Measurements from ENCODE around the gene LAMC1.

The LAMC1 gene

DNA sequence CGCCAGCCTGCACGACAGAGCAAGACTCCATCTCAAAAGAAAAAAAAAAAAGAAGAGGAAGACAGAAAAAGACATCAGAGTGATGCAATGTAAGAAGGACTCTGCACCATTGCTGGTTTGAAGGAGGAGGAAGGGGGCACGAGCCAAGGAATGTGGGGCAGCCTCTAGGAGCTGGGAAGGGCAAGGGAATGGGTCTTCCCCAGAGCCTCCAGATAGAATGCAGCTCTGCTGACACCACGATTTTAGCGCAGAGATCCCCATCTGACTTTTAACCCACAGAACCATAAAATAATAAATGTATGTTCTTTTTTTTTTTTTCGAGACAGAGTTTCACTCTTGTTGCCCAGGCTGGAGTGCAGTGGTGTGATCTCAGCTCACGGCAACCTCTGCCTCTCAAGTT is 129.0 kb downstream of the LAMC1 start:
- no peak for DNase-seq

DNA sequence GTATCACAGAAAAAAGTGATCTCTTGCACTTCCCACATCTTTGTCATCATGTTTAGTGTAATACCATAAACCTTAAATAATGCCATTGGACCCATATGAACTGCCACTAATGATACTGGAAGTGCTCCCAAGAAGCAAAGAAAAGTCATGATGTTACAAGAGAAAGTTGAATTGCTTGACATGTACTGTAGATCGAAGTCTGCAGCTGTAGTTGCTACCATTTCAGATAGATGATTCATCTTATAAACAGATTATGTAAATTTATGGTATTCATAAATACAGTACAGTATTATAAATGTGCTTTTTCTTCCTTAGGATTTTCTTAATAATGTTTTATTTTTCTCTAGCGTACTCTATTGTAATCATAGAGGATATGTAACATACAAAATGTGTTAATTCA is 132.7 kb downstream of the LAMC1 start:
- no peak for DNase-seq

DNA sequence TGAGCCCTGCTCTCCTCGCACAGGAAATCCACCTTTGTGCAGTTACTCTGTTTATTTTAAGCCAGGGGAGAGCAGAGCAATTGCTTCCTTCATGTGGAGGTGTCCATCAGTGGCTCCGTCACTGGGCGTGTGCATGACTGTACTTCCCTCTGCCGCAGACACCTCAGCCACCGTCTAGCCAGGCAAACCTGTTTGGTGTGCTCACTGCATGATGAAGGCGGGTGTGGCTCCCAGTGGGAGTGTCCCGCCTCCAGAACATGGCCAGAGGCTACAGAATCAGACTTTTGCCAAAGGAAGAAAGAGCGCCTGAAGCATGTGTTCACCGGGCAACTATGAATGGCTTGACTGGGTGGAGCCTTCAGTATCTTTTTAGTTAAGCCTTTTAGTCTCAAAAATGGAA is 136.7 kb downstream of the LAMC1 start:
- DNase-seq, result no peak

DNA sequence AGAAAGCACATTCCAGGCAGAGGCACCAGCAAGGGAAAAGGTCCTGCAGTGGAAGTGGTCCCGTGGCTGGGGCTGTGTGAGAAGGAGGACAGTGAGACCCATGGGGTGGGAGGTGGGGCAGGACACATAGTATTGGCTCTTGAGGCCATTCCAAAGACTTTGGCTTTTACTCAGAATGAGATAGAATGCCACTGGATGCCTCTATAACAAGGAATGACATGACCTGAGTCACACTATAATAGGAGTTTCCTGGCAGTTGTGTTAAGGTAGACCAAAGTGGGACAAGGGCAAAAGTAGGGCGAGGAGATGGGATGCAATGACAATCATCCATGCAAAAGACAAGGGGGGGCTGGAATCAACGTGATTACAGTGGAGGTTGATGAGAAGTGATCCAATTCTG is 138.2 kb downstream of the LAMC1 start:
- DNase-seq, result no peak

DNA sequence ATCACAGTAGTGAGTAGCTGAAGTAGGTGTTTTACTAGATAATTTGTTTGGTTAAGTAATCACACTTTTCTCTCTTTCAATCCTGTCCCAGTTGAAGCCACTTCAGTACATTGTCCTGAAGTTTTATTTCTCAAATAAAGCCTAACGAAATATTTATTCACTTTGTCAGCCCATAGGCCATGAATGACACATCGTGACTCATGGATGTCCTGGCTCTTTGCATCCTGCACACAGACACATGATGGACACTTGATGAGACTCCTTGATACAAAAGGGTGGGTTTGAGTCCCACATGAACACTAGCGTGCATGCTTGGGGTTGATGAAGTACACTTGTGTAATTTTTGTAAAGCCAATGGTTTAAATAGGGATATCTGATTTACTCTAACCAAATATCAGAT is 140.1 kb downstream of the LAMC1 start:
- no peak for DNase-seq

DNA sequence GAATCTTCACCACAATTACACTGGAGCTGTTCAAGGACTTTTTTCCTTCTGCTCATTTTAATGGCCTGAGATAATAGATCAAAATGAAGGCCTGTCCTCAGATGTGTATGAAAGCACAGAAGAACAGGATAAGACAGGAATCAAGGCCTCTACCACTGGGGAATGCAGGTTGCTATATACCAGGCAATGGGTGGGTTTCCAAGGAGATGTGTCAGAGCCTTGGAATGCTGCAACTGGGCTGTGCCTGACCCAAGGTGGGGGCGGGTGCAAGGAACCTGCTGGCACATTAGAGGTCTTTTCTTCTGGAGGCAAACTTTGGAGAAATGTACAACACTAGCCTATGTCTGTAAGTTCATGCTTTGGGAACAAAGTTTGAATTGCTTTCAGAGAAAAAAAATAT is 141.1 kb downstream of the LAMC1 start:
- DNase-seq, result no peak

DNA sequence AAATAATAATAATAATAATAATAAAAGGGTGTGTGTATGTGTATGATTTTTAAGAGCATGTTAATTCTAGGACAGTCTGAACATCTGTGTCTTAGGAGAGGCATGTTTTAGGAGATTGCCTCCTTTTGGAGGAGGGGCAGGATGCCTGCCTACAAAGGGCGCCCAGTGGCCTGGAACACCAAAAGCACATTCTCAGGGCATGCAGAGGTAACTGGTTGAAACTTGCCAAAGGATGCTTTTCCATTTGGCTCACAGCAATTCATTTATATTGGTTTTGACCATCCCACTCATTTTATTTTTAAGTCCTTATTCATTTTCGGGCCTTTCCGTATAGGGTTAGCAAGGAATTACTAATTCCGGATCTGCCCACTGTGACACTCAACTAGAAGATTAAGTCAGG is 141.7 kb downstream of the LAMC1 start:
- no peak for DNase-seq

DNA sequence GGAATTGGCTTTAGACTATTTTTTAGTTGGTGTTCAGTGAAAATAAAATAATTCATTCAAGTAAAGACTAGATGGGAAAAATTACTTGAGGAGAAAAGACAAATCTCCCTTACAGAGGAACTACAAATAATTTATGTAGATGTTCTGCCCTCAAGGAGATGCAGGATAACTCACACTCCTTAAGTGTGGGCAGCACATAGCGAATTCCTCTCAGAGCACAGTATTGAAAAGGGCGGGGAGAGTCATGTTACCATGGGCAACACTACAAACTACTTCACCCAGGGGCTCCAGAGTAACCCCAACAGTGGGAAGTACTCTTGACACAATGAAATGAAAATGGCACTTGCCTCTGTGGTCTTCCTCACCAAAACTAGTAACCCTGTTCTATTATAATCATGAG is 142.2 kb downstream of the LAMC1 start:
- DNase-seq, result no peak

DNA sequence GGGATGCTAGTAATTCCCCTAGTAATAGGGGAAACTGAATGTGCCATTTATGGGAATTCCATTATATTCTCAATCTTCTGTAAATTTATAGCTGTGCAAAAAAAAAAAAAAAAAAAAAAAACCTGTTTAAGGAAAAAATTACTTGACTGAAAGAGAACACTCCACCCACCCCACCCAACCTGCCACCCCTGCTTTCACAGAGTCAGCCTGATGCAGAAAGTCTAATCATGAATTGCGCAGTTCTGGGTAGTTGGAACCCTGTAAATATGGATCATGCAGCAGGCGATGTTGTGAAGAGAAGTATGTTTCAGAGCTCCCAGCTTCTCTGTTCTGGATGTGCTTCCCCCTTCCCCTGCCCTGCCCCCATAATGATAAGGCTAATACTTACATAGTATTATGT is 143.2 kb downstream of the LAMC1 start:
- no peak for DNase-seq

DNA sequence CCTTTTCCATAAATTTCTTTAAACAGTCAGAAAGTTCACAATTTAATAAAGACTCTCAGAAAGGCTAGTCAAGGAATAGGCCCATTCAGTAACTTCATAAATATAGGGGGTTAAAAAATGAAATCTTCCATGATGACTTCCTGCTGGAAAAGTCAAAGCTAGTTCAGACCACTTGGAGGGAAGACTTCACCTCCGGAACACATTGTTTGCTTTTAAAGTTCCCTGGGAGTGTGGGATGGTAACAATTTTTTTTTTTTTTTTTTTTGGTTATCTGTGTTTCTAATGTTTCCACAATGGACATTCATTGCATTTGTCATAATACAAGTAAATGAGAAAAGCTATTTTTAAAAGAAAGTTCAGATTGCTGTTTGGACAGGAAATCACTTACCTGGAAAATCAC is 144.5 kb downstream of the LAMC1 start:
- DNase-seq, result no peak

DNA sequence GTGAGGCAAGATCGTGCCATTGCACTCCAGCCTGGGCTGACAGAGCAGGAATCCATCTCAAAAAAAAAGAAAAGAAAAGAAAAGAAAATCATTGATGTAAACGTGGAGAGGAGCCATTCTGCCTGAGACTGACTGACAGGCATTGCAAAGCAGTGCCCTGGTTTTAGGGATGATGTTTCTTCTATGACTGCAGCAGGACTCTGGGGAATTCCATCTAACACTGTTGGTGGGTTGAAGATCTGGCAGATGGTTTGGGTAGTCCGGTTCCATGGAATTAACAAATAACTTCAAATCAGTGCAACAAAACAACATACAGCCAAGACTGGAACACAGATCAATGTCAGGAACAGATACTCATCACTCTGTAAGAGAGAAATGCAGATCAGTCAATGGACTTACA is 145.1 kb downstream of the LAMC1 start:
- DNase-seq, result no peak

DNA sequence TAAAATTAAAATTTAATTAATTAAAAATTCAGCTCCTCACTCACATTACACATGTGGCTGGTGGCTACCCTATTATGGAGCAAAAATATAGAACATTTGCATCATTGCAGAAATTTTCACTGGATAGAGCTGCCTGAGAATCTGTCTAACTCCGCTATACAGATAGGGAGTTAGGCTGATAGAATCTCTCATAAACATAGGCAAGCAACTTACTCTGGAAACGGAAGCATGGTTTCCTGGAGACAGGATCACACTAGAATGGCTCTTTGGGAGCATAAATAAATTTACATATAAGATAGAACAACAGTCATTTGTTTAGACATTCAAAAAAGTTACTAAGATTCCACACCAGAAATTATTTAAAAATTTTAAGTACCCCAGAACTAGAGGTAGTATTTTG is 150.6 kb downstream of the LAMC1 start:
- no peak for DNase-seq

DNA sequence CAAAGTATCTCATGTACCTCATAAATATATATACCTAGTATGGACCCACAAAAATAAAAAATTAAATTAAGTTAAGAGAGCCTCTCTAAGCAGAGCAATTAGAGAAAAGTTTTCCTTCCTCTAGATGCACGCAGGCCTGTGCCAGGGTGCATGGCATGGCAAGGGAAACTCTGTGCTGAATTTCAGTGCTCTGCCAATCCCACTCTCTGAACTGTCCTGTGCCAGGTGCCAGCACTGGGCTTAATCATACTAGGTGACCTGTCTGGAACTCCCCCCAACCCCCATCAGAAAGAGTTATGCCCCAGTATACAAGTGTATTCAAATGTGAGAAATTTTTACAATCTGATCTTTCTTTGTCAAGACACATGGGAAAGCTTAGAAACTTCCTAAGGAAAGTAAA is 152.4 kb downstream of the LAMC1 start:
- no peak for DNase-seq

DNA sequence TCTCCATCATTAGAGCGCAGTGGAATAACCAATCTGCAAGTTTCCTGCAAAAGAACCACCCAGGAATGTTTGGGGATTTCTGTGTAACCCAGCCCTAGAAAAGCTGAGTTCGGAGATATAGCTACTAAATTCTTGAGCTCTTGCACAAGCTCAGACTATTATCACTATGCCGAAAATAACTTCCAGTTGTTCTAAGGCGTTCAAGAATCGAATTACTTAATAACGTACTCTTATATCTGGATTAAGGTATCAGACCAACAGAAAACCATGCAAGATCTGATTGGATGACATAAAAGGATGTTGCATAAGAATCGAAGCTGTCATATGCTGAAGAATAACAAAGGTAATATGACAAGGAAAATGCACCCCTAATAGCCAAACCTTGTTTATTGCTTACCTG is 155.3 kb downstream of the LAMC1 start:
- no peak for DNase-seq

DNA sequence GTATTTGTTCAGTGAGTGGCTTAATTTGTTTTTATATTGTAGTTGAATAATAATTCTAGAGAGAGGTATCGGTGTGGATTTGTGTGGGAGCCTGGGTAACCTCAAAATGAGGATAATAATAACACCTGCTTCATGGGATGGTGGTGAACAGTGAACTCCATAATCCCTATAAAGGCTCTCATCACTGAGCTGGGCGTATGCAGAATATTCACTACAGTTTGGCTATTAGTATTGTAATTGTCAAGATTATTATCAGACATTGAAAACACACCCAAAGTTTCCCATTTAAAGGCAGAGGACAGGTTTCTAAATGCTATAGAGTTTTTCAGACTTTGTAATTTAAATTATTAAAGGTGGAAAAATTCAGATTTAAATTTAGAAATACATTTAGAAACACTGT is 155.8 kb downstream of the LAMC1 start:
- no peak for DNase-seq

DNA sequence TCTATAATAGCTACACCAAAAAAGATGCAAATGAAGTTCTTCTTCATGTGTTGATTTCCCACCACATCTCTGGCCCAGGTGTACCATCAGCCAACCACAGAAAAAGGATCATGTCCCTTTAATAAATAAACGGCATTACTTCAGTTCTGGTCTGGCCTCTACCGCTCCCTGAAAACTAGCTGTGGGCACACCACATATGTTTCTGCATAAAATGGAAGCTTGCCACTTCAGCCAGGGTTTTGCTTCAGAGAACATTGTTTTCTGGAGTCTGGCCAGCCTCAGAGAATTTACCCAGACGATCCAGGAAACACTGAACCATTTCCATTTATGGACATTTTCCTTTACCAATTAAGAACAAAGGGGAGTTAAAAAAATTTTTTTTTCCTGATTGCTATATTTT is 157.0 kb downstream of the LAMC1 start:
- DNase-seq, result no peak

DNA sequence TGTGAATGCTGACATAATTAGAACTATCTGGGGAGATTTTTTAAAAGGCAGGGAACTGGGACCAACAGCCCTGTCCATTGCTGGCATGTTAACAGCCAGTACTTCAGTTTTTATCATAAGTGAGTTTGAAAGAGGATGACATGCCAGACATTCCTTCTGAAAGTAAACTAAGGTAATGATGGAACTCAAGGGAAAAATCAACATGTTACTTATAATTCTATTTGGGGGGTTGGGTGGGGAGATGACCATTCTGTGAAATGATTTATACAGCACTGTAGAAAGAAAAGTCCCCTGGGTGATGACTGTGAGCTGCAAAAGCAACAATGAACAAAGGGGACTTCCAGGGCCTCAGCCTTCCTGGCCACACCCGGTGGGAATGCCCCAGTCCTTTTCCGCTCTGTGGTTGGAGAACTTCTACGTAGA is 157.4 kb downstream of the LAMC1 start:
- no peak for DNase-seq

DNA sequence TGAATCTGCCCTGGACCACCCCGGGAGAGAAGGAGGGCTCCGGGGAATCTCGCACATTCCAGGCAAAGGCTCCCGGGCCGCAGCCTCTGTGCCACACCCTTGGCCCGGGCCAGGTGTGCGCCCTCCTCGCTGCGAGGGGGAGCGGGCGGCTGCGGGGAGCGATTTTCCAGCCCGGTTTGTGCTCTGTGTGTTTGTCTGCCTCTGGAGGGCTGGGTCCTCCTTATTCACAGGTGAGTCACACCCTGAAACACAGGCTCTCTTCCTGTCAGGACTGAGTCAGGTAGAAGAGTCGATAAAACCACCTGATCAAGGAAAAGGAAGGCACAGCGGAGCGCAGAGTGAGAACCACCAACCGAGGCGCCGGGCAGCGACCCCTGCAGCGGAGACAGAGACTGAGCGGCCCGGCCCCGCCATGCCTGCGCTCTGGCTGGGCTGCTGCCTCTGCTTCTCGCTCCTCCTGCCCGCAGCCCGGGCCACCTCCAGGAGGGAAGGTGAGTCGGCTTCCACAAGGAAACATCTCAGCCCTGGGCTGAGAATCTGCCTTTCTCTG is 162.8 kb downstream of the LAMC1 start, which contains the start of gene LAMC2:
Gene LAMC2, plus strand, starts transcription at position 324 of the 550 bp plus-strand sequence. Its CDS starts 89 bp downstream, at position 413.
- DNase-seq, result no peak

DNA sequence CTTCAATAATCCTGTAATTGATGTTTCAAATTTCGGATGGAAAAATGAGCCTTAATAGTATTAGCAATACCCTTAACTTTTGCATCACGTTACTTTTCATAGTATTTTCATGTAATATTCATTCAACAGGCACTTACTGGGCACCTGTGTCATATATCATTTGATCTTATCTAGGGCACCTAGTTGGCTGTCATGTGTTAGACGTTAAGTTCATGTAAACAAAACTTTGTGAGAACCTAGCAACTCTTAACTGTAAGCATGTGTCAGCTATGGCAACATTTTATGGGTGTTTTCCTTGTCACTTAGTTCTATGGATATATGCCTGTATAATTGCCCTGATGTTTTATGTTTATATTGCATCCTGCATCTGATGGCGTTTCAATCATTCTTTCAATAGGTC is 163.6 kb downstream of the LAMC1 start:
- DNase-seq, result no peak

DNA sequence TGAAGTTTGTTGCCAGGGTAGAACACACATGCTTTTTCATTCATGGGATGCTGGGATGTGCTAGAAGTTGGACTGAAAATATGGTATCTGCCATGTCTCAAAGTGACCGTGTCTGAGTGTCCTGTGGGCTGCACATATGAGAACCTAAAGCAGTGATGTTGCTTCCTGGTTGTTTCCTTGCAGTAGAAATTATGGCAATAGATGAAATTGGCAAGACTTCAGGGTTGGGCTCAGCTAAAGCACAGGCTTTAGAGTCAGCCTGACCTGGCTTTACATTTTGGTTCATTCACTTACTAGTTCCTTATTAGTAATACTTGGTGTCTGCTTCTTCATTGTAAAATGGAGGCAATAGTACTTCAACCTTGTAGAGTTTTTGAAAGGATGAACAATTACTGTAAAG is 165.0 kb downstream of the LAMC1 start:
- DNase-seq, result no peak

DNA sequence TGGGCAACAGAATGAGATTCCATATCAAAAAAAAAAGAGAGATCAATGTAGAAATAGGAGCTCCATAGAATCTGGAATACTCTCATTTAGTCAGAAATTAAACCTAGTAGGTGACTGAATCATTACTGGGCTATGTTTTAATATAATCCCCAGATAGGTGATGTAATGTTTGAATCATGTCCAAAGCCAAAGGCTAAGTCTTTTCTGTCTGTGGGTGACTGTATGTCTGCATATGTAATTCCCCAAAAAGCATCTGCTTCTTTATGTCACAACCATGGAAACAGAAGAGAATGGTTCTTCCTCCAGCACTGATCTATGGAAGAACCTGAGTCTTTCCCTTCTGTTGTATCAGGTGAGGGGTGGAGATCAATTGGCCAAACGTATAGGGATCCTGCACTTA is 168.6 kb downstream of the LAMC1 start:
- no peak for DNase-seq

DNA sequence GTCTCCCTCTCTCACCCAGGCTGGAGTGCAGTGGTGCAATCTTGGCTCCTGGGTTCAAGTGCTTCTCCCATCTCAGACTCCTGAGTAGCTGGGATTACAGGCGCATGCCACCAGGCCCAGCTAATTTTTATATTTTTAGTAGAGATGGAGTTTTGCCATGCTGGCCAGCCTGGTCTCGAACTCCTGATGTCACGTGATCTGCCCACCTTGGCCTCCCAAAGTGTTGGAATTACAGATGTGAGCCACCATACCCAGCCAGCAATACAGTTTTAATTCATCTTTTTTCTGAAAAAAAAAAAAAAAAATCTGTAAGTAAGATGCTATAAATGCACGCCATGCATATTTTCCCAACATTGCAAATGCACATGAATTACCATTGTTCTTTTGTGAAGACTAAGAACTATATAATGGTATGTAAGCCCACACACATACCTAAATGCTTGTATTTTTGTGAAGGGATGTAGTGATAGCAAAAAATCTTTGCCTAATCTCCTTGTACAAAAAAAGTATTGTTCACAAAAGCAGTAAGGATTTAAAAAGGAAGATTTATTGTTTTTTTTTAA is 170.8 kb downstream of the LAMC1 start:
- DNase-seq, result no peak

DNA sequence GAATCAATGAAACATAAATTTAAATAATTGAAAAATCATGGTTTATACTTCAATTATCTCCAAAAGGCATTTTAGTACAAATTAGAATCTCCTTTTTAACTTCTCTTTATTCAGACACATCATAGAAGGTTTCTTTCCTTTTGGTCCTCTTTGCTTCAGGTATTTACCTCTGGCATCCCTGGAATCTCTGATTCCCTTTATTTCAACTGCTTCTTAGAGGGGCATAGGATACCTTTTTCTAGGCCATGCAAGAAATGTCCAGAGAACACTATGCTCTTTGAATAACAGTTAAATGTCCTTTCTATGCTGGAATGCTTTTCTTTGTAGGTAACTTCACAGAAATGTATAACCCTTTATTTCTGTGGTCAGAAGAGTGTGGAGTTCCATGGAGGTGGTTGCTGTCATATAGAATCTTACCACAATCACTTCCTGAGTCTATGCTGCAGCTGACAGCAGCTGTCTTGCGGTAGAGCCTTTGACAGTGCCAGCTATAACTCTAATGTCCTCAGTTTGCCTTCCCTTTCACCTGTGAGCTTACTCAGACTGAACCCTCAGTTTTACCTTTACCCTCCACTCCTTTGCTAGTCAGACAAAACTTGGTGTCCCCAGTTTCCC is 171.4 kb downstream of the LAMC1 start:
- DNase-seq, result peak; percentile 19

DNA sequence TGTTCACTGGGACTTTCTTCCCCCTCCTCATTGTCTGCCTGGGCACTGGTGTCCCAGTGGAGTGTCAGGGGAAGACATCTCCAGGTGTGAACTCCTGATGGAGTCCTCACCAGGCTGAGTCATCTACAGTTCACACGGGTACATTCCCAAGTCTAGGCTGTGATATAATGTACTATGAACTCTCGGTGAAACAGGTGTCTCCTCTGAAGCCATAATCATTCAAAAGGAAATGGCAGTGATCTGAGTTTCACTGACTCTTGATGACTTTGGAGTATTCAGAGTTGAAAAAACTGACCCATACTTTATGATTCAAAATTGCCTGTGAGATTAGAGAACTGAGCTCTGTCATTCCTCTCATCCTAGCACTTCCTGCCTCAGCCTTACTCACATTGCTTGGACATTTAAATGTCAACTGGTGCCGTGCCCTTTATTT is 171.9 kb downstream of the LAMC1 start:
- DNase-seq, result no peak

All from MV-4-11 (cell line).